Breast epithelium (tissue), 3 donors: ENCODE data around the gene VPS18.

Source experiments
- POLR2A ChIP-seq: fragments of 450-650 bp; IDR thresholded peaks from one replicate; pipeline ENCODE4 v1.6.1; 2016; ENCODE audit warnings: antibody characterized with exemption, mild to moderate bottlenecking, moderate library complexity
- POLR2AphosphoS5 ChIP-seq, 3 donors: sonication (generic); formaldehyde crosslinking; IDR thresholded peaks; one replicate each; pipeline ENCODE4 v1.6.1; 2017; ENCODE audit warnings: antibody characterized with exemption in 3 of 3
- TF ChIP-seq, protein P1 (sequence below), 3 donors: fragments of 450-650 bp; IDR thresholded peaks; one replicate each; pipeline ENCODE4 v1.5.1; 2016 to 2017; ENCODE audit warnings: antibody characterized with exemption in 3 of 3, mild to moderate bottlenecking in 3 of 3, moderate library complexity in 3 of 3

DNA sequence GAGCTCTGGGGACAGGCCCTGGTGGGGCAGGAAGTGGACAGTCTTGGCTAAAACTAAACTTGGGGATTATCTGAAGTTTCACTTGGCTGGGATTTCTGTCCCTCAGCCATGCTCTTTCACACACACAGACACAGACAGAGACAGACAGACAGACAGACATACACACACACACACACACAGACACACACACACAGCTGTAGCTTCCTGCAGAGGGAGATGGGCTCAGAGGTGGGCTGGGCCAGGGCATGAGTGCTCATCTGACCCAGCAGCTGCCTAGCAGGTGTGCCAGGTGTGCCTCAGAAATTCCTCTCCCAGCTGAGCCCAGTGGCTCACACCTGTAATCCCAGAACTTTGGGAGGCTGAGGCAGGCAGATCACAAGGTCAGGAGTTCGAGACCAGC, 23.5 kb upstream of the VPS18 start:
- TF ChIP-seq POLR2AphosphoS5 (IDR thresholded peaks at IDR 0.05) (no peak), POLR2A (no peak)
- TF ChIP-seq, protein P1, sequence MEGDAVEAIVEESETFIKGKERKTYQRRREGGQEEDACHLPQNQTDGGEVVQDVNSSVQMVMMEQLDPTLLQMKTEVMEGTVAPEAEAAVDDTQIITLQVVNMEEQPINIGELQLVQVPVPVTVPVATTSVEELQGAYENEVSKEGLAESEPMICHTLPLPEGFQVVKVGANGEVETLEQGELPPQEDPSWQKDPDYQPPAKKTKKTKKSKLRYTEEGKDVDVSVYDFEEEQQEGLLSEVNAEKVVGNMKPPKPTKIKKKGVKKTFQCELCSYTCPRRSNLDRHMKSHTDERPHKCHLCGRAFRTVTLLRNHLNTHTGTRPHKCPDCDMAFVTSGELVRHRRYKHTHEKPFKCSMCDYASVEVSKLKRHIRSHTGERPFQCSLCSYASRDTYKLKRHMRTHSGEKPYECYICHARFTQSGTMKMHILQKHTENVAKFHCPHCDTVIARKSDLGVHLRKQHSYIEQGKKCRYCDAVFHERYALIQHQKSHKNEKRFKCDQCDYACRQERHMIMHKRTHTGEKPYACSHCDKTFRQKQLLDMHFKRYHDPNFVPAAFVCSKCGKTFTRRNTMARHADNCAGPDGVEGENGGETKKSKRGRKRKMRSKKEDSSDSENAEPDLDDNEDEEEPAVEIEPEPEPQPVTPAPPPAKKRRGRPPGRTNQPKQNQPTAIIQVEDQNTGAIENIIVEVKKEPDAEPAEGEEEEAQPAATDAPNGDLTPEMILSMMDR (IDR thresholded peaks at IDR 0.05): no peak
